DMS79 (cell line): ENCODE data around the gene PHTF1.

ENCODE experiments used
- DNase-seq: peaks from one replicate; lab custom pipeline; 2025; lab: John Stamatoyannopoulos, UW

The PHTF1 gene

GRCh38 chr1:113665071-113665470, 94.2 kb downstream of the PHTF1 start:
- DNase-seq: no peak

GRCh38 chr1:113663165-113663951, 95.9 kb downstream of the PHTF1 start:
- DNase-seq: no peak

GRCh38 chr1:113662101-113662500, 97.2 kb downstream of the PHTF1 start:
- no peak for DNase-seq

GRCh38 chr1:113660088-113660487, 99.2 kb downstream of the PHTF1 start:
- no peak for DNase-seq

- no peak for DNase-seq
These were observed 99.7 kb downstream of the PHTF1 start for GRCh38 chr1:113659556-113659955.

- no peak for DNase-seq
These were observed 100.3 kb downstream of the PHTF1 start for GRCh38 chr1:113659035-113659434.

GRCh38 chr1:113657556-113658063, 101.7 kb downstream of the PHTF1 start:
- no peak for DNase-seq

- DNase-seq: no peak
These were observed 102.2 kb downstream of the PHTF1 start for GRCh38 chr1:113657126-113657525.

GRCh38 chr1:113654883-113655282, 104.4 kb downstream of the PHTF1 start:
- no peak for DNase-seq

GRCh38 chr1:113653741-113654140, 105.5 kb downstream of the PHTF1 start:
- no peak for DNase-seq

- no peak for DNase-seq
These were observed 106.5 kb downstream of the PHTF1 start for GRCh38 chr1:113652771-113653170.

- no peak for DNase-seq
These were observed 110.8 kb downstream of the PHTF1 start for GRCh38 chr1:113648478-113648877.

- DNase-seq: no peak
These were observed 112.1 kb downstream of the PHTF1 start for GRCh38 chr1:113647164-113647563.
